ENCODE measurements around the gene SRP19. TPM values are rescaled to one million over a fixed set of nuclear protein-coding genes. Genes with fewer than 3 reads are reported as not detected.
A peak's percentile ranks its signal among the peaks of the same experiment; 100 is the strongest.

Gene SRP19
- total and polyA plus RNA-seq, 9 of the 15 experiments (the other 6 are each of a cell fraction or from before 2014, with no cell fraction given): 52.3 to 357 (median 146) TPM

- no peak for TF ChIP-seq CBFA2T2 (conservative IDR thresholded peaks at IDR 0.05)
- peak; percentile 99 for TF ChIP-seq ZNF511 (CRISPR knock-in tag; IDR thresholded peaks at IDR 0.05)
- no peak for TF ChIP-seq CTCF (IDR thresholded peaks at IDR 0.05 in 2 of 3, conservative IDR thresholded peaks at IDR 0.05 in 1 of 3; ENCODE audit: insufficient read depth in 2 of 3, low read depth in 1 of 3, low read length in 3 of 3)
- TF ChIP-seq RREB1 (CRISPR knock-in tag; IDR thresholded peaks at IDR 0.05): no peak
- peak; percentile 32; the same call in 1 of the 2 replicates for TF ChIP-seq OTX1 (CRISPR knock-in tag; IDR thresholded peaks at IDR 0.05)
- no peak for TF ChIP-seq ZNF407 (IDR thresholded peaks at IDR 0.05; ENCODE audit: low read depth)
- TF ChIP-seq CHD1 (IDR thresholded peaks at IDR 0.05; ENCODE audit: low read length): no peak
- TF ChIP-seq THAP7 (CRISPR knock-in tag; IDR thresholded peaks at IDR 0.05): no peak
- TF ChIP-seq RCOR1 (IDR thresholded peaks at IDR 0.05; ENCODE audit: borderline replicate concordance in 1 of 2, low read depth in 2 of 2, low read length in 2 of 2): peak in 1 of 2 experiments; percentile 38; a peak in 1 of 4 replicates
Observed at GRCh38 chr5:112860929-112861637, at the start of gene SRP19 (continued).
